Measurements from ENCODE around the gene DENND4C.

Gene DENND4C

DNA sequence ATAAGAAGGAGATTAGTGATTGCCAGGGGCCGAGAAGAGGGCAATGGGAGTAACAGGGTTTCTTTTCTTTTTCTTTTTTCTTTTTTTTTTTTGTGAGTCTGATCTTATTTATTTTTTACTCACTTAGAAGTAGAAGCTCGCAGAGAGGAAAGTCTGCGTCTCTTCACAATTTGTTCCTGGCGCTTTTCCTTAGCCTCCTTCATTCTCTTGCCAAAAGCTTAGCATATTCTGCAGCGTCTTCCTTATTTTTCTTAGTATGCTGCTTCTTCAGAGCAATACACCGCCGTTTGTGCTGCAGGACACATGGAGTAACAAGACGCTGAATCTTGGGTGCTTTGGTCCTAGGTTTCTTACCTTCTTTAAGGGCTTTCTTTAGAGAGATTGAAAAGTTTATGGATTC lies 30.3 kb upstream of the DENND4C start:
- DNase-seq (ENCODE audit: low spot score in 2 of 2) (no peak), ATAC-seq (replicated peaks; ENCODE audit: extremely low read depth, poor library complexity, severe bottlenecking) (no peak)
- Mint-ChIP-seq H3K36me3 (ENCODE audit: insufficient read depth) (no peaks in the 10 kb centered on the region), H3K9me3 (no peaks in the 10 kb centered on the region), H3K4me3 (no peak overlapping the region), H3K4me1 (no peaks in the 10 kb centered on the region), H3K27me3 (no peaks in the 10 kb centered on the region), H3K27ac (ENCODE audit: low read depth) (no peak overlapping the region)

DNA sequence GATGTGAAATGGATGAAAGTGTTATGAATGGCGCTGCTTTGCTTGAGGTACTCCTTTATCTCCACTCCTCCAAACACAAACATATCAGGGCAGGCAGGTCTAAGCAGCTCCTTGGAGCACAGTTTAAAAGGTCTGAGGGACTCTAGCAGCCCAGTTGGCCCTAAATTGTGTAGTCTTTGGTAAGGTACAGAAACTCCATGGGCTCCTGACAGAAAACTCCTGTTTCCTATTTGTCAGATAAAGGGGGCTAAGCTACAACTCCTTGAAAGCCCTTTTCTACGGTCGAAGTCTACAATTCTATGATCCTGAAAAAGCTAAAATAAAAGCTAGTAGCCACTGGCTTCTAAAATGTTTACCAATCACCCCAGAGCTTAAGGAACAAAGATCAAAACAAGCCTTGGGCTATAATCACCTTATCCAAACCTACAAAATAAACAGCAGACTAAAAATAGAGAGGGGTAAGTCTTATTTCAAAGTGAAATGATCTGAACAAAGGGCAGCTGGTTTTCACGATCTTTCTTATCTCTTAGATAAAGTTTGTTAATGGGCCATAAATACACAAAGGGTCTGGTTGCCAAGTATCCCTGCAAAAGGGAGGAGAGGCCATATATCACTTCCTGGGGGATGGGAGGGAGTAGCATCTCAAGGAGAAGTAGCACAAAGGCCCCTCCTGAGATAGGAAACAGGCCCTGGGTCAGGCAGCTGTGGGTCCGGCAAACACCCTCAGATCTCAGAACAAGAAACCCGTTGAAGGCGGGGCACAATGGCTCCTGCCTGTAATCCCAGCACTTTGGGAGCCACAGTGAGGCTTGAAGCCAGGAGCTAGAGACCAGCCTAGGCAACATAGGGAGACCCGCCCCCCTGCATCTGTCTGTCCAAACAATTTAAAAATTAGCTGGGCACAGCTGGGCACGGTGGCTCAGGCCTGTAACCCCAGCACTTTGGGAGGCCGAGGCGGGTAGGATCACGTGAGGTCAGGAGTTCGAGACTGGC lies 28.3 kb upstream of the DENND4C start:
- H3K27ac Mint-ChIP-seq (ENCODE audit: low read depth) = no peak overlapping the region
- ATAC-seq (replicated peaks; ENCODE audit: extremely low read depth, poor library complexity, severe bottlenecking) (no peak), DNase-seq (ENCODE audit: low spot score in 2 of 2) (no peak)
- H3K4me1 Mint-ChIP-seq = no peaks in the 10 kb centered on the region
- no peaks in the 10 kb centered on the region for H3K27me3 Mint-ChIP-seq
- H3K36me3 Mint-ChIP-seq (ENCODE audit: insufficient read depth) = no peaks in the 10 kb centered on the region
- no peaks in the 10 kb centered on the region for H3K9me3 Mint-ChIP-seq
- H3K4me3 Mint-ChIP-seq = no peak overlapping the region

DNA sequence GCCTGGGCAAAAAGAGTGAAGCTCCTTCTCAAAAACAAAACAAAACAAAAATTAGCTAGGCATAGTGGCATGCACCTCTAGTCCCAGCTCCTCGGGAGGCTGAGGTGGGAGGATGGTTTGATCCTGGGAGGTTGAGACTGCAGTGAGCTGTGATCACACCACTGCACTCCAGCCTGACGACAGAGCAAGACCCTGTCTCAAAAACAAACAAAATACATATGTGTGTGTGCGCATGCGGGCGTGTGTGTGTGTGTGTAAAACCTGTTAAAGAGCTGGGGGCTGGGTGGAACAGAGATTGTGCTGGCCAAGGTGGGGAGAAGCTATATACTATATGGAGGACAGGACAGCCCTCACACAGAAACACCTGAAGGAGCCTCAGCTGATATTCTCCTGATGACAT lies 27.4 kb upstream of the DENND4C start:
- H3K9me3 Mint-ChIP-seq = no peaks in the 10 kb centered on the region
- H3K27me3 Mint-ChIP-seq = no peaks in the 10 kb centered on the region

DNA sequence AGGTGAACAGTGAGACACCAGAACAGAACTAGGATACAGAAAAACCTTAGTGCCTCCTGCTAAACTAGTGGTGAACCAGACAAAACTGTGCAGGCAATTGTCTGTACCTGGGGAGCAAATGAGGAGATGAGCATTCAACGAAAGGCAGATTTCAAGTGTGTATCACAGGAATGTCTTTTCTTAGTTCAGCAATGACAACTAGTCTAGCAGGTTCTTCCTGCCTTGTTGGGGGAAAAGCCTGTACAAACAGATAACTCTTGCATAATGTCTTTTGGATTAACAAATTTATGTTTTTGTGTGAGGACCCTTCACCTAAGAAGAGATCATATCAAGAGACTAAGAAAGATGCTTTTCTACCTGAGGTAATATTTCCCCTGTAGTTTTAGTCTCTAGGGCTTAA lies 21.8 kb upstream of the DENND4C start:
- Mint-ChIP-seq H3K27me3 (no peaks in the 10 kb centered on the region), H3K27ac (ENCODE audit: low read depth) (no peak overlapping the region), H3K4me3 (no peak overlapping the region), H3K4me1 (no peaks in the 10 kb centered on the region), H3K36me3 (ENCODE audit: insufficient read depth) (no peaks in the 10 kb centered on the region), H3K9me3 (no peaks in the 10 kb centered on the region)
- DNase-seq (ENCODE audit: low spot score in 2 of 2) (no peak), ATAC-seq (replicated peaks; ENCODE audit: extremely low read depth, poor library complexity, severe bottlenecking) (no peak)

More for the DNA sequence above, 27.4 kb upstream of the DENND4C start:
- DNase-seq (ENCODE audit: low spot score in 2 of 2) = no peak
- no peaks in the 10 kb centered on the region for H3K36me3 Mint-ChIP-seq (ENCODE audit: insufficient read depth)
- ATAC-seq (replicated peaks; ENCODE audit: extremely low read depth, poor library complexity, severe bottlenecking) = no peak
- H3K4me3 Mint-ChIP-seq = no peak overlapping the region
- H3K4me1 Mint-ChIP-seq = no peaks in the 10 kb centered on the region
- H3K27ac Mint-ChIP-seq (ENCODE audit: low read depth) = no peak overlapping the region

DNA sequence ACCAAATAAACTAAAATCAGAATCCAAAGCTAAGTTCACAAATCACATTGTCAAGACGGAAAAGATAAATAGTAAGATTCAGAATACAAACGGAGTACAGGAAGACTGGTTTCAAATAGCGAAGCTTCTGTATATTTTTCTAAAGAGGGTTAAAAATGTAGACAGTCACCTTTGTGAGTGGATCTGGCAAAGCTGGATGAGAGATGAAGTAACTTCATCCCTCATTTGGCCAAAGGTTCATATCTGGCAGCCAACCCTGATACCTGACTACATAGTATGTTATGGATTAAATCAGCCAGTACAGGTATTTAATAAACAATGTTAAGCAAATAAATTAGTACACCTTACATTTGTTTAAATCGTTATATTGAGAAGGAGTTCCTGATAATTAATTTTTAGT lies 21.3 kb upstream of the DENND4C start:
- Mint-ChIP-seq H3K27ac (ENCODE audit: low read depth) (no peak overlapping the region), H3K9me3 (no peaks in the 10 kb centered on the region), H3K4me1 (no peaks in the 10 kb centered on the region), H3K36me3 (ENCODE audit: insufficient read depth) (no peaks in the 10 kb centered on the region), H3K27me3 (no peaks in the 10 kb centered on the region), H3K4me3 (no peak overlapping the region)
- no peak for DNase-seq (ENCODE audit: low spot score in 2 of 2)
- ATAC-seq (replicated peaks; ENCODE audit: extremely low read depth, poor library complexity, severe bottlenecking) = no peak

DNA sequence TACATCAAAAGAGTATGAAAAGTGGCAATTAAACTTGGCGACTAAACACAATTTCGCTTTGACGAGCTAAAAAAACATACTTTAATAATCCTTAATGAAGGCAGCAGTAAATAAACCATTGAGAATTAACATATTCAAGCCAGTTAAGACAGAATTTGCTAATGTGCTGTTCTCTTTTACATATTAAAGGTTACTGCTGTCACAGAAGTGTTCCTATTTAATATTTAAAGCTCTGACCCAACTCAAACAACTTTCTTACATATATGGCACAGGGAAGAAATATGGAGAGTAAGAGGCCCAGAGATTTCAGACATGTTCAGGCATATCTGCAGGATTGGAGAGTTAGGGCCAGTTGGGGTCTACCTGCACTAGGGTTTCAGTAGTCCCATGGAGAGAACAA lies 16.7 kb upstream of the DENND4C start:
- Mint-ChIP-seq H3K27me3 (no peaks in the 10 kb centered on the region), H3K4me3 (no peak overlapping the region)

DNA sequence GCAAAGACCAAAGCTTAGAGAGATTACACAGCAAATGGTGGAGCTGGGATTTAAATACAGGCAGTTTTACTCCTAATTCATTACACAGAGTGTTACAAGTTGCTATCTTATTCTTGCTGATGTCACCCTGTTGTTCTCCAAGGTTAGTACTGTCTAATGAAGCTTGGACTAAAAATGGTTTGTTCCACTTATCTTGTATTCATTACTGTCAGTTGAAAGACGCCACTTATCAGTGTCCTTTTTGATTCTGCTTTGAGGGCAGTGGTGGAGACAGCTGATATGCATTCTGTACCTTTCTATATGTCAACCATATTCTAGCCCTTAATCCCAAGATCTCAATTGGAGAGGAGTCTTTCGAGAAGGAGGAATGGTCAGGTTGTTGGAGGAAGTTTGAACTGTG lies 14.0 kb upstream of the DENND4C start:
- Mint-ChIP-seq H3K27me3 (no peaks in the 10 kb centered on the region), H3K9me3 (no peaks in the 10 kb centered on the region), H3K4me1 (no peaks in the 10 kb centered on the region), H3K36me3 (ENCODE audit: insufficient read depth) (no peaks in the 10 kb centered on the region), H3K27ac (ENCODE audit: low read depth) (no peak overlapping the region), H3K4me3 (no peak overlapping the region)
- ATAC-seq (replicated peaks; ENCODE audit: extremely low read depth, poor library complexity, severe bottlenecking) = no peak
- DNase-seq (ENCODE audit: low spot score in 2 of 2) = no peak

More for the DNA sequence above, 16.7 kb upstream of the DENND4C start:
- DNase-seq (ENCODE audit: low spot score in 2 of 2) (no peak), ATAC-seq (replicated peaks; ENCODE audit: extremely low read depth, poor library complexity, severe bottlenecking) (no peak)
- Mint-ChIP-seq H3K9me3 (no peaks in the 10 kb centered on the region), H3K36me3 (ENCODE audit: insufficient read depth) (no peaks in the 10 kb centered on the region), H3K4me1 (no peaks in the 10 kb centered on the region), H3K27ac (ENCODE audit: low read depth) (no peak overlapping the region)

DNA sequence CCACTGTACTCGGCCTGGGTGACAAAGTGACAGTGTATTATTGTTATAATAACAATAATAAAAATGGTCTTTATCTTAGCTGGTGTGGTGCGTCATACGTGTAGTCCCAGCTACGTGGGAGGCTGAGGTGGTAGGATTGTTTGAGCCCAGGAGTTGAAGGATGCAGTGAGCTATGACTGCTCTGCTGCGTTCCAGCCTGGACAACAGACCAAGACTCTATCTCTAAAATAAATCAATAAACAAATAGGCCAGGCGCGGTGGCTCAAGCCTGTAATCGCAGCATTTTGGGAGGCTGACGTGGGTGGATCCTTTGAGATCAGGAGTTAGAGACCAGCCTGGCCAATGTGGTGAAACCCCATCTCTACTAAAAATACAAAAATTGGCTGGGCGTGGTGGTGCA lies 9.2 kb upstream of the DENND4C start:
- DNase-seq (ENCODE audit: low spot score in 2 of 2) (no peak), ATAC-seq (replicated peaks; ENCODE audit: extremely low read depth, poor library complexity, severe bottlenecking) (no peak)
- H3K27me3 Mint-ChIP-seq = no peaks in the 10 kb centered on the region
- H3K36me3 Mint-ChIP-seq (ENCODE audit: insufficient read depth) = no peaks in the 10 kb centered on the region
- no peak overlapping the region for H3K27ac Mint-ChIP-seq (ENCODE audit: low read depth)
- no peak overlapping the region for H3K4me3 Mint-ChIP-seq
- no peaks in the 10 kb centered on the region for H3K4me1 Mint-ChIP-seq
- H3K9me3 Mint-ChIP-seq = no peaks in the 10 kb centered on the region

DNA sequence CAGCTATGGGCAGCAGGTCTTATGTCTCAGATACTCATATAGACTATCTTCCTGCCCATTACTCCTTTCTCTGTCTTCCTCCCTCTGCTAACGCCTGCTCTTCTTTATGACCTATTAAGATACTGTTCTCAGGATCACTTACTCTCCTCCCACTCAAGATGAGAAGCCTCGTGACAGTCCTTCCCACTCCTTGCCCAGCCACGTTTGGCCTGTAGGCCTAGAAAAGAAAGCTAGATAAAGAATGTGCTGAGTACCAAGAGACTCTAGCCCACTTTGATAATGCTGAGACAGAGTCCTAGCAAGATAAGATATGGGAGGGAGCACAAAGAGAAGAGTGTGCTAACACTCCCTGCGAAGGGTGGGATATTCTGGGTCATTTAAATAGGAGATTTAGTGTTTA lies 6.8 kb upstream of the DENND4C start:
- Mint-ChIP-seq H3K4me3 (no peak overlapping the region), H3K4me1 (no peaks in the 10 kb centered on the region), H3K27ac (ENCODE audit: low read depth) (no peak overlapping the region), H3K27me3 (no peaks in the 10 kb centered on the region), H3K36me3 (ENCODE audit: insufficient read depth) (no peaks in the 10 kb centered on the region), H3K9me3 (no peaks in the 10 kb centered on the region)
- DNase-seq (ENCODE audit: low spot score in 2 of 2) (no peak), ATAC-seq (replicated peaks; ENCODE audit: extremely low read depth, poor library complexity, severe bottlenecking) (no peak)

DNA sequence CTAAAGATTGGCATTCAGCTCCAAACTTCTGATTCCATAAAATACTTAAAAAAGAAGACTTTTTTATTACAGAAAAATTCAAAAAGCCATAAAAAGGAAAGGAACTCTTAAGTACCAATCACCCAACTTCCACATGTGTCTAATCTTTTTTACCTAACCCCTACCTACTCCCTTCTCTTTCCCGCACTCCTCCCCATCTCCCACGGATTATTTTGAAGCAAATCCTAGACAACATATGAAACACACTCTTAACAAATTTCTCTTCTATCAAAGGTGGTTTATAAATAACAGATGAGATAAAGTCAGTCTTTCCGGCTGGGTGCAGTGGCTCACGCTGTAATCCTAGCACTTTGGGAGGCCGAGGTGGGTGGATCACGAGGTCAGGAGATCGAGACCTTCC lies 5.9 kb upstream of the DENND4C start:
- Mint-ChIP-seq H3K9me3 (no peaks in the 10 kb centered on the region), H3K27me3 (no peaks in the 10 kb centered on the region), H3K27ac (ENCODE audit: low read depth) (no peak overlapping the region), H3K4me3 (no peak overlapping the region), H3K36me3 (ENCODE audit: insufficient read depth) (no peaks in the 10 kb centered on the region), H3K4me1 (peaks cover 4% of the 10 kb centered on the region)
- ATAC-seq (replicated peaks; ENCODE audit: extremely low read depth, poor library complexity, severe bottlenecking) (no peak), DNase-seq (ENCODE audit: low spot score in 2 of 2) (no peak)

DNA sequence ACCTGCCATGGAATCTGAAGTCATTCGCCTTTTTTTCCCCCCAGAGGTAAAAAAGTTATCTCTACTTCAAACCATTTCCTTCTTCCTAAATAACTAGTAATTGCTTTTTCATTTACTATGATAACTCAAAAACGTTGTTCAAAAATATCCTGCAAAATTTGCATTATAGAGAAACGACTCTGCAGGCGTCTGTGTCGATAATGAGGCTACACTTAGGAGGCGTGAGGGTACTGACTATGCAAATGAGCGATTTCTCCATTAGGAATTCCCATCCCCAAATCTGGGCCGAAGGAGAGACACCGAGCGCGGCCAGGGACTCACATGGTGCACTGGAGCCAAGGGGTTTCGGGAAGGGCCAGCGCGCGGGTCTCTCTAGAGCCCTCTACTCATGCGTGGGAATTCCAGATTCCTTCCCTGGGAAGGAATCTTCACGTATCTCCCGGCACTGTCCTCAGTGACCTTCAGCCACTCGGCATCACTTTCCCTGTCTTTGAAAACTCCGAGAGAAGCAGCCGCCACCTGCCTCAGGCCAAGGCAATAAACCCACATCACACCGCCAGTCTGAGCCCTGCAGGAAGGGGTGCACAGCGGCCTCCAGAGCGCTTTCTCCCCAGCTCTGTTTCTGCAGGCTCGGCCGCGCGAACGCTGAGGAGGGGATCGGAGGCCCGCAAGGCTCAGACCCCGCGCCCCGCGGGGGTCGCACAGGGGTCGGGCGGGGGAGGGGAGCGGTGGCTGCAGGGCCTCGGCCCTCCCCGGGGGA lies 718 bp upstream of the DENND4C start:
- Mint-ChIP-seq H3K27me3 (no peaks in the 10 kb centered on the region), H3K27ac (ENCODE audit: low read depth) (no peak overlapping the region), H3K9me3 (no peaks in the 10 kb centered on the region), H3K4me3 (no peak overlapping the region), H3K4me1 (peaks cover 14% of the 10 kb centered on the region), H3K36me3 (ENCODE audit: insufficient read depth) (peaks cover 2% of the 10 kb centered on the region)
- ATAC-seq (replicated peaks; ENCODE audit: extremely low read depth, poor library complexity, severe bottlenecking) = peak; percentile 66
- DNase-seq (ENCODE audit: low spot score in 2 of 2) = peak in 1 of 2 donors; percentile 34

DNA sequence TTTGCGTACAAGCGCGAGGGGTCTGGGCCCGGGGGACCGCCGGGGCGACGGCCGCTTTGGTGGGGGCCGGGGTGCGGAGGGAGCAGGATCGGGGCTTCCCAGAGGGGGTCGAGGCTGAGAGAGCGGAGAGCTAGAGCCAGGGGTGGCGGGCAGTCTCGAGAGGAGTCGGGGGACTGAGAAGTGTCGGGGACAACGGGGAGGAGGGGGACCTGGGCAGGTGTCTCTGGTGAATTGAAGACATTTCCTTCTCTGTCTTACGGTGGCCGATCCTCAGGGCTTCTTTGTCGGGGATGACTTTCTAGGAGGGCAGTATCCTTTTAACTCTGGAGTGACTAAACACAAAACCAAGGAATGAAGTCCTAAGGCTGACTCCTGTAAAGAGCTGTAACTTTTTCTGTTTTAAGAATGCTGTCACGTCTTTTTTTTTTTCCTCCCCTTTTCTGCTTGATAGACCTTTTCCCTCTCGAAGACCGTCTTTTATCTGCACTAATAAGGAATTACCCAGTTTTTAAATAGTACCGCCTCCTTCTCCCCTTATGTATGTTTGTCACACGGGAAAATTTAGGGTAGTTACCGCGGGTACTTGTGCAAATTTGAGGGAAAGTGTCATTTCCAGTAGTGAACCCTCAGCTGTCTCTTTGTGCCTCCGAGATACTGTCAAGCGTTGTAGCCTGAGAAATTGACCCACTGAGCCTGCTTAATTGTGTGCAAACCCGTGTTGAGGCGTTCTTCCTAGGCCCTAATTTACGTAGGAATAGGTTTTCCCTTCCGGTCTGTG lies 822 bp downstream of the DENND4C start:
- DNase-seq (ENCODE audit: low spot score in 2 of 2) (no peak), ATAC-seq (replicated peaks; ENCODE audit: extremely low read depth, poor library complexity, severe bottlenecking) (peak; percentile 13)
- H3K27ac Mint-ChIP-seq (ENCODE audit: low read depth) = no peak overlapping the region
- peaks cover 19% of the 10 kb centered on the region for H3K4me1 Mint-ChIP-seq
- H3K36me3 Mint-ChIP-seq (ENCODE audit: insufficient read depth) = peaks cover 2% of the 10 kb centered on the region
- H3K4me3 Mint-ChIP-seq = no peak overlapping the region
- H3K27me3 Mint-ChIP-seq = no peaks in the 10 kb centered on the region
- no peaks in the 10 kb centered on the region for H3K9me3 Mint-ChIP-seq

Data from central memory CD8-positive, alpha-beta T cell (primary cell).